ENCODE data around the gene CYB5R2. TPM values are rescaled to one million over a fixed set of nuclear protein-coding genes. Genes with fewer than 3 reads are reported as not detected.

The CYB5R2 gene
- total and polyA plus RNA-seq, 2 donors (not counting 1 experiment from before 2014, with no cell fraction given), result 16.2 to 22.5 TPM

GRCh38 chr11:7646866-7647265 is 26.4 kb downstream of the CYB5R2 start:
- no peaks in the 10 kb centered on the region for H3K79me2 ChIP-seq (ENCODE audit: control insufficient read depth, insufficient read depth, low read length)
- no peaks in the 10 kb centered on the region for H4K20me1 ChIP-seq (ENCODE audit: control insufficient read depth, extremely low read depth, insufficient read depth, low read length)
- DNase-seq (ENCODE audit: low read depth in 2 of 2), result no peak
- H3K4me1 ChIP-seq (ENCODE audit: control insufficient read depth, extremely low read depth, insufficient read depth, low read length), result no peaks in the 10 kb centered on the region
- no peak for TF ChIP-seq EZH2 (IDR thresholded peaks at IDR 0.05; ENCODE audit: low read length, missing control alignments)
- TF ChIP-seq, protein P1, sequence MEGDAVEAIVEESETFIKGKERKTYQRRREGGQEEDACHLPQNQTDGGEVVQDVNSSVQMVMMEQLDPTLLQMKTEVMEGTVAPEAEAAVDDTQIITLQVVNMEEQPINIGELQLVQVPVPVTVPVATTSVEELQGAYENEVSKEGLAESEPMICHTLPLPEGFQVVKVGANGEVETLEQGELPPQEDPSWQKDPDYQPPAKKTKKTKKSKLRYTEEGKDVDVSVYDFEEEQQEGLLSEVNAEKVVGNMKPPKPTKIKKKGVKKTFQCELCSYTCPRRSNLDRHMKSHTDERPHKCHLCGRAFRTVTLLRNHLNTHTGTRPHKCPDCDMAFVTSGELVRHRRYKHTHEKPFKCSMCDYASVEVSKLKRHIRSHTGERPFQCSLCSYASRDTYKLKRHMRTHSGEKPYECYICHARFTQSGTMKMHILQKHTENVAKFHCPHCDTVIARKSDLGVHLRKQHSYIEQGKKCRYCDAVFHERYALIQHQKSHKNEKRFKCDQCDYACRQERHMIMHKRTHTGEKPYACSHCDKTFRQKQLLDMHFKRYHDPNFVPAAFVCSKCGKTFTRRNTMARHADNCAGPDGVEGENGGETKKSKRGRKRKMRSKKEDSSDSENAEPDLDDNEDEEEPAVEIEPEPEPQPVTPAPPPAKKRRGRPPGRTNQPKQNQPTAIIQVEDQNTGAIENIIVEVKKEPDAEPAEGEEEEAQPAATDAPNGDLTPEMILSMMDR (conservative IDR thresholded peaks at IDR 0.05 in 1 of 2, IDR thresholded peaks at IDR 0.05 in 1 of 2; ENCODE audit: low read depth in 1 of 2, low read length in 2 of 2), result no peak
- H3K9me3 ChIP-seq (ENCODE audit: control insufficient read depth, insufficient read depth, low read depth, low read length), result no peaks in the 10 kb centered on the region
- no peak overlapping the region for H3K27ac ChIP-seq (ENCODE audit: insufficient read depth, low read length)
- no peak overlapping the region for H3K9ac ChIP-seq (ENCODE audit: insufficient read depth, low read length)
- no peak overlapping the region for H3K4me2 ChIP-seq (ENCODE audit: extremely low read depth, insufficient read depth, low read length)
- no peak overlapping the region for H3K4me3 ChIP-seq (replicated peaks in 1 of 4; ENCODE audit: control extremely low read depth in 1 of 4, insufficient read depth in 1 of 4, low read depth in 3 of 4, low read length in 4 of 4)
- H3K27me3 ChIP-seq (ENCODE audit: control insufficient read depth, insufficient read depth, low read length), result no peaks in the 10 kb centered on the region
- no peaks in the 10 kb centered on the region for H3K36me3 ChIP-seq (ENCODE audit: control insufficient read depth, insufficient read depth, low read length)
- no peak overlapping the region for H2AFZ ChIP-seq (ENCODE audit: low read length)

- Histone ChIP-seq H3K9ac (ENCODE audit: insufficient read depth, low read length) (no peak overlapping the region), H3K4me3 (replicated peaks in 1 of 4; ENCODE audit: control extremely low read depth in 1 of 4, insufficient read depth in 1 of 4, low read depth in 3 of 4, low read length in 4 of 4) (no peak overlapping the region), H3K27ac (ENCODE audit: insufficient read depth, low read length) (no peak overlapping the region), H3K9me3 (ENCODE audit: control insufficient read depth, insufficient read depth, low read depth, low read length) (no peaks in the 10 kb centered on the region), H3K79me2 (ENCODE audit: control insufficient read depth, insufficient read depth, low read length) (no peaks in the 10 kb centered on the region), H3K27me3 (ENCODE audit: control insufficient read depth, insufficient read depth, low read length) (no peaks in the 10 kb centered on the region), H3K4me2 (ENCODE audit: extremely low read depth, insufficient read depth, low read length) (no peak overlapping the region), H2AFZ (ENCODE audit: low read length) (no peak overlapping the region), H3K36me3 (ENCODE audit: control insufficient read depth, insufficient read depth, low read length) (no peaks in the 10 kb centered on the region), H3K4me1 (ENCODE audit: control insufficient read depth, extremely low read depth, insufficient read depth, low read length) (no peaks in the 10 kb centered on the region), H4K20me1 (ENCODE audit: control insufficient read depth, extremely low read depth, insufficient read depth, low read length) (no peaks in the 10 kb centered on the region)
- DNase-seq (ENCODE audit: low read depth in 2 of 2), result no peak
- TF ChIP-seq, protein P1 (conservative IDR thresholded peaks at IDR 0.05 in 1 of 2, IDR thresholded peaks at IDR 0.05 in 1 of 2; ENCODE audit: low read depth in 1 of 2, low read length in 2 of 2), result no peak
- TF ChIP-seq EZH2 (IDR thresholded peaks at IDR 0.05; ENCODE audit: low read length, missing control alignments), result no peak
Observed at GRCh38 chr11:7645206-7645605, 28.1 kb downstream of the CYB5R2 start.

DNA sequence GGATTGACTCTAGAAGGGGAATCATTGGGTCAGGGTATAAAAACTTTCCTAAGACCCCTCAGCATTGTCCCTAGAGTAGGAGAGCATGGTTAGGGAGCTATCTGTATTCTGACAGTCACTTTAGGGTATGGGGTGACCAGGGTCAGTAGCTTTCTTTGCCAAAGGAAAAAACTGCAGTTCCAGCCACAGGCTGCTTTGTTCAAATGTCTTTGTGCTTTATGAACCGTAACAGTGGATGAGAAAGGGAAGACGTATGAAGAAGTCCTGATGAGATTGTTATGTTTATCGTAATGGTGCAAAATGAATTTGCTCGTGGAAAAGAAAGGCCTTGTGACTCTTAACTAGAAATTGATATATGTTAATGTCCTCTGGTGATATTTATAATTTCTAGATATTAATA is 30.0 kb downstream of the CYB5R2 start:
- H3K27me3 ChIP-seq (ENCODE audit: control insufficient read depth, insufficient read depth, low read length), result no peaks in the 10 kb centered on the region
- no peak overlapping the region for H3K4me2 ChIP-seq (ENCODE audit: extremely low read depth, insufficient read depth, low read length)
- no peaks in the 10 kb centered on the region for H4K20me1 ChIP-seq (ENCODE audit: control insufficient read depth, extremely low read depth, insufficient read depth, low read length)
- no peak overlapping the region for H2AFZ ChIP-seq (ENCODE audit: low read length)
- no peaks in the 10 kb centered on the region for H3K4me1 ChIP-seq (ENCODE audit: control insufficient read depth, extremely low read depth, insufficient read depth, low read length)
- no peak overlapping the region for H3K27ac ChIP-seq (ENCODE audit: insufficient read depth, low read length)
- H3K9me3 ChIP-seq (ENCODE audit: control insufficient read depth, insufficient read depth, low read depth, low read length), result no peaks in the 10 kb centered on the region
- H3K36me3 ChIP-seq (ENCODE audit: control insufficient read depth, insufficient read depth, low read length), result no peaks in the 10 kb centered on the region
- no peaks in the 10 kb centered on the region for H3K79me2 ChIP-seq (ENCODE audit: control insufficient read depth, insufficient read depth, low read length)
- TF ChIP-seq, protein P1 (conservative IDR thresholded peaks at IDR 0.05 in 1 of 2, IDR thresholded peaks at IDR 0.05 in 1 of 2; ENCODE audit: low read depth in 1 of 2, low read length in 2 of 2), result no peak
- TF ChIP-seq EZH2 (IDR thresholded peaks at IDR 0.05; ENCODE audit: low read length, missing control alignments), result no peak
- H3K9ac ChIP-seq (ENCODE audit: insufficient read depth, low read length), result no peak overlapping the region
- DNase-seq (ENCODE audit: low read depth in 2 of 2), result no peak
- no peak overlapping the region for H3K4me3 ChIP-seq (replicated peaks in 1 of 4; ENCODE audit: control extremely low read depth in 1 of 4, insufficient read depth in 1 of 4, low read depth in 3 of 4, low read length in 4 of 4)

Measured in fibroblast of lung (primary cell).